ENCODE results near the gene MEF2D.

MEF2D gene

DNA sequence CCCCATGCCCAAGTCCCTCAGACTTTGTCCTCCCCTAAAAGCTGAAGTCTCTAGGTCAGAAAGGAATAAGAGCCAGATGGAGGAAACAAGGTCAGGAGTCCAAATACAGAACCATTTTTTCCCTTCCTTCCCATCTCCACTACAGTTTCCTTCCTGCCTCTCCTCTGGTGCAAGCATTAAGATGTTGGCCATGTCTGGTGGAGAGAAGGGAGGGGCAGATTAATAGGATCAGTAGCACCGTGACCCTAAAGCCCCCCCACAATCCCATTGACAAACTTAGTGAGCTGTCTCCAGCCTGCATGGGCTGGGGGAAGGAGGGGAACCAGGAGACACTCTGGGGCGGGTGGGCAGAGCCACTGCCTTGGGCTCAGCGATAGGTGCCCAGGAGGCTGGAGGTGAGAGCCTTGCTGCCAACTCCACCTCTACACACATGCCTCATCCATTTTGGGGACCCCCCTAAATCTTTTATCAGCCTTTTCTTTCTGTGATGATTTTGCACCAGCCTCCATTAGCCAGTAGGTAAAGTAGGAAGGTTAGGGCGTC lies 71.8 kb downstream of the MEF2D start:
- DNase-seq (ENCODE audit: low read depth): no peak

DNA sequence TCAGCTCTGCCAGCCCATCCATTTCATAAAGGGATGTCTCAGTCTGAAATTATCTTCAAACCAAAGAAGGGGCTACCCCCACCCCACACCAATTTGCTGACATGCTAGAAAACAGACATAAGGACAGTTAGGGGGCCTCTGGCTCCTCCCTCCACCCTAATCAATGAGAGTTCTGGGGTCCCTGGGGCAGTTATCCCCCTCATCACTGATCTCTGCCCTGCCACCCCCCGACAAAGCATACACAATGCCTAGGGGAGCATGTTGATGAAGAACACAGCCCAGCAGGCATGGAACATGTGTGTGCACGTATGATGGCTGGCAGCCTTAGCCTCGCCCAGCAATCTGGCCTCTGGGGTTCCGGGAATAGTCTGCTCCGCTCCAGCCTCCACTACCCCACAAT lies 72.6 kb downstream of the MEF2D start:
- no peak for DNase-seq (ENCODE audit: low read depth)

- DNase-seq (ENCODE audit: low read depth): no peak
Observed at GRCh38 chr1:156425943-156426342, 74.6 kb downstream of the MEF2D start.

DNA sequence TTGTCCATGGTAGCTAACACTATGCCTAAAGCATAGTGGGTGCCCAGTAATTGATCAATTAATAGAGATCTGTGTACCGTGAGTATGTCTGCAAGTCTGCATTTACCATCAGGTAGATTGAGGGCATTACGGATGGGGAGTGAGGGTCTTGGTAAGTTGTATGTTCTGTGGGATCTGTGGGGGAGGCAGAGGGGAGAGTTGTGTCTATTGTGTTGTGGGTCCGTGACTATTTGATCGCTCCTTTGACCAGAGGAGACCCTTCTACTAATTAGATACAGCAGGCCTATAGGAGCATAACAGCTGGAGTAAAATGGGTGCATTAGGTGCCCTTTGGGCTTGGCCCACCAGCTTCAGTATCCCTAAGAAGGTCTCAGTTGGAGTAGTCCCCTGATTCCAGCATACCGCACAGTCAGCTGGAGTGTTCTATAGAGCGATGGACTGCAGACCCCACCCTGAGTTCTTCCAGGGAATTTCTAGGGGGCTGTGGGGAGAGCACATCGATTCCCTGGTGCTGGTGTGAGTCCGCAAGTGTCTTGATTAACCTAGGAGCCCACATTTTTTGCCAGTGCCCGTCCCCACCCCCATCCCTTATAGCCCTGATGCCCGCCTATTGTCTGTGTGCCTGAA lies 75.7 kb downstream of the MEF2D start:
- DNase-seq (ENCODE audit: low read depth): no peak

DNA sequence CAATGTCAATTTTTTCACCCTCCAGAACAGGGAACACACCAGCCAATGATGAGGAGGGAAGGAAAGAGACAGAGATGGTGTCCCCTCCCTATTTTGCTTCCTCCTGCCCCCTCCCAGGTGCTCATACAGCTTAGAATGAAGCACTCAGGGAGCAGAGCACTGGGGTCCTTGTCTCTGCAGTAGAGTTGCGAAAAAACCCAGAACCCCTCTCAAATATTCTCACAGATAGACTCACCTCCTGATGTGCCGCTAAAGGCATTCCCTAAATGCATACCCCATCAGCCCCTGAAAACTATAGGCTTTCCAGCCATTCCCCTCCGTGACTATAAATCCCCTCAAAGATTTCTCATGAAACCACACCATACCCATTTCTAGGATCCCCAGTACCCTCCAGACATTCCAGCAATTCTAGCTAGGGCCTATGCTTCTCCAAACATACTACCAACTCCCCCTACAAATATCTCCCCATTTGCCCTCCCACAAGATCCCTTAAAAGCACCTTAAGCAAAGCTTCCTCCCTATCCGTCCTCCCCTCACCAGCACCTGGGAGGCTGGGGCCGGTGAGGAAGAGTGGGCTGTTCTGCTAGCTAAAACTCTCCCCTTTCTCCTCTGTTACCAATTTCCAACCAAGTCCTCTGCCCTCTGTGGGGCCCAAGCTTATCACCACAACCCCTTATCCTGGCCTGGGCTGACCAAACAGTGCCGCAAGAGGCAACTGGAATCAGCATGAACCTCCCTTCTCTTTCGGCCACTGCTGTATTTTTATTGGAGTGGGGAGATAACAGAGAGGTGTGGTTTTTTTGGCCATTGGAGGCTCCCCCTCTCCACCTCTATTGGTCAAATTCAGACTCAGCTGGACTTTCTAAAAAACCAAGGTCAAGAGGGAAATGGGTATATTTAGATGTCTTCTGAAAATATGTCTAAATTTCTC lies 76.9 kb downstream of the MEF2D start:
- no peak for DNase-seq (ENCODE audit: low read depth)

DNA sequence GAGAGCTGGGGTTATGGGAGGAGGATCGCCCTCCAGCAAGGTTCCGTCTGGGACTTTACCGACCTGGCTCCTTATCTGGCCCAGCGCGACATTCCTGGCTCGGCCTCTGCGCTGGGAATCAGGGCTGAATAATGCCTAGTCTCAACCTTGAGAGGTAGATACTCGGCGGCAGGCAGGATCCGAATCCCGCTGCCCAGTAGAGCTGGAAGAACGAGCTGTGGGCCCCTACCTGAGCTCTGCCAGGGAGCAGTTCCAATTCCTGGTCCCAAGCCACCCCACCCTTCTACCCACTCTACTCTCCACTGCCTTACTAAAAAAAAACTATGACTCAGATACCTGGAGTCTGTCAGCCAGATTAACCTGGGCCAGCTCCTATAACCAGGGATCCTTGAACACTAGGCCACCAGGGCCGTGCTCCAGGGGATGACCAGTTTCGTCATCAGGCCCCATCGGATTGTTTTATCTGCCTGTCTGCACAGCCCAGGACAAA lies 77.9 kb downstream of the MEF2D start:
- DNase-seq (ENCODE audit: low read depth): no peak

DNA sequence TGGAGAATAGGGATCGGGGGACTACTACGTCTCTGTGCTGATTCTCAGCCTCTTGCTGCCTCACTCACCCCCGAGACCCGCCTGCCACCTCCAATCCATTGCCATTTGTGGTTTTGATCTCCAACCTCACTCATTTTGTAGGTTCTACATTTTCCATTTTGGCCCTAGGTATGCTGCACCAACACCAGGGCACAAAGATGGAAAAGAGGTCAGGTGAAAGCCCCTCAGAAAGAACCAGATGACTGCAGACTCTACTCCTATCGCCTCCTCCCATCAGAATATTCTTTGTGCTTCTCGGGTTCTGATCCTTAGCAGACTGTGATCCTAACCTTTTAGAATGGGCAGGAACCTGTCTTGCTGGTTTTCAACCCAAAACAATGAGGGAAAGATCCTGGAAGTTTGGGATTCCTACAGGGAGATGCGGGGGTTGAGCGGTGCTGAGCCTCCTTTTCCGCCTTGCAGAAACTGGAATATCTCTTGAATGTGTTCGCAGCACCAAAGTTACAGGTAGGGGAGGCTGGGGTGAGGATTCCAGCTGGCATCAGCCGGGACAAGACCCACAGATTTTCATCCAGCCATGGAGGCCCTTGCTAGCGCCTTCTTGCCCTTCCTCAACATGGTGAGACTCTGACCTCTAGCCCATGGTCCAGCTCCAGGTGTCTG lies 78.5 kb downstream of the MEF2D start:
- no peak for DNase-seq (ENCODE audit: low read depth)

DNA sequence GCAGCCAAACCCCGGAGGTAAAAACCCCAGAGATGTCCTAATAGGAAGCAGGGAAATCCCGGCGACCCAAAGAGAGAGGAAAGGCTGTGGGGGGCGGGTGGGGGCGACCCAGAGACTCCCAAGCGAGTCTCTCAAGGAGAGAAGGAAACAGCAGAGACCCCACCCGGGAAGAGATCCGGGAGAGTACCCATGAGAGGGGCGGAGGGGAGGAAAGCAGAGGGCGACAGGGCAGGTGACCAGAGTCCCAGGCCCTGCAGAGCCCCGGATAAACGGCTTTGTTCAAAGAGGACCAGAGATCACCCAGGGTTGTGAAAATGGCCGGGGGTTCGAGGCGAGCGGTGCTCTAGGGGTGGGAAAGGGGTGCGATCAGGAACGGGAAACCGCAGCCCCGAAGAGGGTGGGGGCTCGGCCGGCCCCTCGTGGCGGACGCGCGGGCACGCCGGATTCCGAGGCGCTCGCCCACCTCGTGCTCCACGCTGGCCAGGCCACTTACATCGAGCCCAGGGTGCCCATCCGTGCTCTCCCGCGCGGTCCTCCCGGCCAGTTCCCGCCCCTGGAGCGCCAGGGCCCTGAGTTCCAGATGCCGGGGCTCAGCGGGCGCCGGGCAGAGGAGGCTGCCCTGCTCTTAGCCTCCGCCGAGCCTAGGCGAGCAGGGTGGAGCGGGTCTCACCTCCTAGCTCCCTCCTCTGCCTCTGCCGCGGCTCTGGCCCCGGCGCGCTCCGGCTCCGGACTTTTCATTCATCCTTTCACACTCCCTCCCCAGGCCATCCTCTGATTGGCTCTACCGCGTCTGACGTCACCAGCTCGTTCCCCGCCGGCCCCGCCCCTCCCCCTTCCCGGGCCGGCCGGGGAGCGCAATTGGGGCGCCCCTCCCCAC lies 79.3 kb downstream of the MEF2D start:
- no peak for DNase-seq (ENCODE audit: low read depth)

DNA sequence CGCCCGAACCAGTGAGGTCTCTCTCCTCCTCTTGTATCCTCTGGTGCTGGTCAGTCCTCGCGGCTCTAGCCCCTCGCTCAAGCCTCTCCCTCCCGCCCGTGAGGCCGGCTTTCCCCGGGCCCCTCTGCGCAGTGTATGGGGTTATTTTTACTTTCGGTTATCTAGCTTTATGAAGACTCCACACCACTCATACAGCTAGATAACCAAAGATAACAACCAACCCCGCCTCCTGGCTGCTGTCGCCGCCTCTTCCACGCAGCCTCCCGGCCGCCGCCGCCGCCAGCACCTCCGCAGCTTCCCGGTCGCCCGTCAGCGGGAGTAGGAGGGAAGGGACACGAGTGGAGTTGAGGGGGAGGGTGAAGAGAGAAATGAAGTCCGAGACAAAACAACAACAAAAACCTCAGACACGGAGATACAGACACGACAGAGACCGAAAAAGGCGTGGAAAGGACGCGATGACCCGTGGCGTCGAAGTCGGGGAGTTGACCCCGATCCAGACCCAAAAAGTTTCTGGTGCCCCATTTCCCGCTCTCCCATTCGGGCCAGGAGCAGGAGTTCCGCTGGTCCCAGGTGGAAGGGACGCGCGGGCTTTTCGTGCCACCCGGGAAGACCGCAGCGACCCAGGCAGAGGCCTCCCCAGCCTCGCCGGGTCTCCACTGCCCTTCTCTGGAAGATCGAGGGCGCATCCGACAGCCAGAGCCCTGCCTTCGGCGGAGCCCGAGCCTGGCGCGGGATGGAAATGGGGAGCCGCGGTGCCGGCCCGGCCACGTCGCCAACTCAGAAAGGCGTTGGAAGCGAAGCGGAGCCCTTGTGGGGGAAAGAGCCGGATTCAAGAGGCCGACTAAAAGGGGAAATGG lies 80.1 kb downstream of the MEF2D start:
- no peak for DNase-seq (ENCODE audit: low read depth)

GRCh38 chr1:156419854-156420204 lies 80.7 kb downstream of the MEF2D start:
- DNase-seq (ENCODE audit: low read depth): no peak

DNA sequence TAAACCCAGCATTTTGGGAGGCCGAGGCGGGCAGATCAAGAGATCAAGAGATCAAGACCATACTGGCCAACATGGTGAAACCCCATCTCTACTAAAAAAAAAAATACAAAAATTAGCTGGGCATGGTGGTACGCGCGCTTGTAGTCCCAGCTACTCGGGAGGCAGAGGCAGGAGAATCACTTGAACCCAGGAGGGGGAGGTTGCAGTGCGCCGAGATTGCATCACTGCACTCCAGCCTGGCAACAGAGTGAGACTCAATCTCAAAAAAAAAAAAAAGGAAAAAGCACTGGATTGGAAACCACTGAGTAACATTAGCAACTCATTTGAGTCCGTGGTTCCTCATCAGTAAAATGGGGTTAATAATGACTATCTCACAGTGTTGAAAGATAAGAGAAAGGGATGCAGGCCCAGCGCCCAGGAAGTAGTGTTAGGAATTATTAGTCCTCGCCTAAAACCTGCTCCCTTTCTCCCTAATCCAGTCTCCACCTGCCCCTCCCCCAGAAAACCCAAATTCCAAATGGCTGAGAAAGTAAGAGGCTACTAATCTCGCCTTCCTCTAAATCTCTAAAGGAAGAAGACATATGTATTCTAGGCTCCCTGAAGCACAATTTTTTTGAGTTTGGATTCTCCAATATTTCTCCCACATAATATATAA lies 82.0 kb downstream of the MEF2D start:
- DNase-seq (ENCODE audit: low read depth): no peak

- no peak for DNase-seq (ENCODE audit: low read depth)
Observed at GRCh38 chr1:156417401-156418020, 83.1 kb downstream of the MEF2D start.

DNA sequence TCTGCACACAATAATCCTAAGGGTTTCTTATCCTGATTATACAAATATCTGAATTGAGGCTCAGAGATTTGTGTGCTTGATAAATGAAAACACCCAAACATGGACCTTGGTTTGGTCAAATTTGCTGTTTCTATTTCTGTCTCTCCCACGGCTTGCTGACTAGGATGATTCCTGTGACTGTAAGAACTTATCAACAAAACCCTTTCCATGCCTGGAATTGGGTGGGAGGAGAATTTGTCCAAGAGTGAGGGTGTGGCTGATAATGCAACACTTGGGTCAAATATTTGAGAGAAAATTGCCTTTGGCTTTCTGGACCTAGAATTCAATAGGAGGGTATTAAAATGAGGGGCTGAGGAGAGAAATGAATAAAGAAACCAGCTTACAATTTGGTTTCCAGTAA lies 83.6 kb downstream of the MEF2D start:
- DNase-seq (ENCODE audit: low read depth): no peak

GRCh38 chr1:156414461-156415064 lies 86.0 kb downstream of the MEF2D start:
- DNase-seq (ENCODE audit: low read depth): no peak

Data from HS-27A (cell line).